HepG2 (cell line): Measurements from ENCODE around the gene RPTOR. TPM values are rescaled to one million over a fixed set of nuclear protein-coding genes. Genes with fewer than 3 reads are reported as not detected.

Experiments used
- ATAC-seq: fragments of 200-7000 bp; cut with Tn5 transposase; 3 replicates; pipeline ENCODE4 v1.9.1; 2020; ENCODE audit warnings: mild to moderate bottlenecking, moderate library complexity
- BruUV-seq: library from RNA; stranded (reverse); fragments of 400-500 nt; replicated peaks from 2 replicates; lab custom pipeline; 2021; lab: Mats Ljungman, UMichigan
- CTCF ChIA-PET: fragments of 300-600 bp; formaldehyde crosslinking; extraction: SDS; loops from one replicate; lab custom pipeline; 2021; ENCODE audit warnings: low total read pairs, inconsistent platforms, low intra/inter-chr PET ratio; lab: Yijun Ruan, JAX
- POLR2A ChIA-PET: fragments of 350-600 bp; sonication (Branson Sonifier 250); formaldehyde crosslinking; loops from one replicate; lab custom pipeline; 2020; ENCODE audit warnings: antibody characterized with exemption, inconsistent platforms; lab: Yijun Ruan, JAX
- DNase-seq: peaks from one replicate; pipeline ENCODE4 v3.0.0-alpha.2; 2015; ENCODE audit warnings: low spot score
- FAIRE-seq: peaks from 3 replicates; lab custom pipeline; 2011; peaks lifted over from hg19 to GRCh38; lab: Jason Lieb, UNC
- H2AFZ ChIP-seq: one replicate; pipeline ENCODE4 v1.6.1; 2011; ENCODE audit warnings: low read length, inconsistent platforms
- H3K27ac ChIP-seq: fragments of 300-600 bp; 3 replicates; pipeline ENCODE4 v1.8.0; 2011; ENCODE audit warnings: mixed run types, mild to moderate bottlenecking, mixed read lengths, low read length, inconsistent platforms; ENCODE audit not compliant: insufficient read depth; ENCODE audit errors: extremely low read length
- H3K27me3 ChIP-seq, 2 experiments: fragments of 200-600 bp in 1 of 2; 2 replicates in 1 of 2; 3 replicates in 1 of 2; pipeline versions ENCODE4 v1.6.0 to v1.8.0; 2011; ENCODE audit warnings: low read length in 2 of 2, mild to moderate bottlenecking in 2 of 2, moderate library complexity in 2 of 2, inconsistent platforms in 1 of 2; ENCODE audit not compliant: insufficient read depth in 2 of 2, control insufficient read depth in 1 of 2
- H3K36me3 ChIP-seq, 2 experiments: fragments of 200-600 bp in 1 of 2; replicated peaks in 1 of 2; 2 replicates in 1 of 2; 3 replicates in 1 of 2; pipeline versions ENCODE4 v1.5.1 to v1.8.0; 2011; ENCODE audit warnings: low read length in 2 of 2, inconsistent platforms in 1 of 2; ENCODE audit not compliant: insufficient read depth in 2 of 2, control insufficient read depth in 1 of 2
- H3K4me1 ChIP-seq: 2 replicates; pipeline ENCODE4 v1.5.1; 2012; ENCODE audit warnings: low read length, inconsistent platforms; ENCODE audit not compliant: insufficient read depth
- H3K4me2 ChIP-seq: 2 replicates; pipeline ENCODE4 v1.6.0; 2011; ENCODE audit warnings: low read depth, low read length, inconsistent platforms
- H3K4me3 ChIP-seq, 3 experiments: fragments of 200-600 bp in 1 of 3; sonication (generic), shearing (Covaris generic) in 1 of 3; replicated peaks in 1 of 3; 2 replicates each; pipeline ENCODE4 v1.5.1; 2011 to 2016; ENCODE audit warnings: low read length in 3 of 3, inconsistent platforms in 2 of 3, low read depth in 2 of 3, mild to moderate bottlenecking in 2 of 3, control low read depth in 1 of 3, mixed read lengths in 1 of 3; ENCODE audit not compliant: insufficient read depth in 1 of 3
- H3K79me2 ChIP-seq: one replicate; pipeline ENCODE4 v1.6.1; 2011; ENCODE audit warnings: low read length, inconsistent platforms; ENCODE audit not compliant: insufficient read depth
- H3K9ac ChIP-seq: 2 replicates; pipeline ENCODE4 v1.6.0; 2011; ENCODE audit warnings: mild to moderate bottlenecking, low read depth, low read length, inconsistent platforms; ENCODE audit not compliant: insufficient read depth
- H3K9me3 ChIP-seq: 2 replicates; pipeline ENCODE4 v1.5.1; 2012; ENCODE audit warnings: mild to moderate bottlenecking, low read length
- H4K20me1 ChIP-seq: 2 replicates; pipeline ENCODE4 v1.6.0; 2011; ENCODE audit warnings: inconsistent platforms, mild to moderate bottlenecking, low read length, moderate library complexity; ENCODE audit not compliant: insufficient read depth
- CREM ChIP-seq, 2 experiments: sonication (generic) in 1 of 2; formaldehyde crosslinking in 1 of 2; IDR thresholded peaks; 2 replicates each; pipeline versions ENCODE4 v1.4.0 to v1.6.1; 2016 to 2020; ENCODE audit warnings: antibody characterized with exemption in 1 of 2, mild to moderate bottlenecking in 1 of 2, missing genetic modification reagents in 1 of 2
- ERF ChIP-seq: IDR thresholded peaks from 2 replicates; pipeline ENCODE4 v1.6.1; 2018; ENCODE audit warnings: missing biosample characterization, missing genetic modification reagents
- MEIS2 ChIP-seq: sonication (generic); formaldehyde crosslinking; IDR thresholded peaks from 2 replicates; pipeline ENCODE4 v1.9.0; 2021; ENCODE audit warnings: mild to moderate bottlenecking, missing genetic modification reagents
- NFE2L1 ChIP-seq: sonication (generic); formaldehyde crosslinking; IDR thresholded peaks from 2 replicates; pipeline ENCODE4 v1.4.0; 2020; ENCODE audit warnings: missing genetic modification reagents, mild to moderate bottlenecking, borderline replicate concordance
- PHF8 ChIP-seq: sonication (generic); formaldehyde crosslinking; IDR thresholded peaks from 2 replicates; pipeline ENCODE4 v1.5.0; 2020; ENCODE audit warnings: missing genetic modification reagents
- ZKSCAN5 ChIP-seq: sonication (generic); formaldehyde crosslinking; IDR thresholded peaks from 2 replicates; pipeline ENCODE4 v1.5.1; 2020; ENCODE audit warnings: mild to moderate bottlenecking, missing genetic modification reagents
- ZNF260 ChIP-seq: sonication (generic); formaldehyde crosslinking; IDR thresholded peaks from 2 replicates; pipeline ENCODE4 v1.4.0; 2020; ENCODE audit warnings: missing genetic modification reagents, low read depth, mild to moderate bottlenecking, borderline replicate concordance
- ZNF589 ChIP-seq: sonication (generic); formaldehyde crosslinking; conservative IDR thresholded peaks from 2 replicates; pipeline ENCODE4 v1.8.0; 2022; ENCODE audit warnings: mild to moderate bottlenecking, moderate library complexity, missing genetic modification reagents
- WGBS: methylation state at CpG from one replicate; pipeline ENCODE4 v1.1.6; 2017; ENCODE audit warnings: low lambda C conversion rate; 5-methylcytosine and 5-hydroxymethylcytosine counted together
- in situ Hi-C: cut with HindIII; loops from 2 replicates; pipeline ENCODE4 v1.10.0; 2017; ENCODE audit warnings: low pct_unique_long_range_greater_than_20kb; ENCODE audit not compliant: extremely low pct_ligation_motif_present
- intact Hi-C: fragments of 100-400 bp; cut with micrococcal nuclease; formaldehyde crosslinking; loops from one replicate; pipeline ENCODE4 v1.10.0; 2022; ENCODE audit not compliant: unreplicated experiment
- polyA plus RNA-seq, 8 experiments: library from polyadenylated mRNA; depleted of rRNA in 3 of 8; stranded (reverse) in 7 of 8; unstranded in 1 of 8; fragments of >200 nt; fragmentation: Illumina TruSeq in 4 of 8; extraction: Trizol in 4 of 8; gene quantifications; 2 replicates each; pipeline versions ENCODE4 v1.2.1 to v1.2.3, GENCODE V29; 2011 to 2016; ENCODE audit warnings: low read depth in 4 of 8, missing spikeins in 1 of 8, mixed read lengths in 1 of 8; ENCODE audit not compliant: insufficient read depth in 1 of 8
- total RNA-seq, 5 experiments: library from RNA; depleted of rRNA; stranded (reverse); fragments of >200 nt; fragmentation: Illumina TruSeq; extraction: Trizol; gene quantifications; 2 replicates each; pipeline ENCODE4 v1.2.3, GENCODE V29; 2016; ENCODE audit warnings: low read depth in 1 of 5
- TF ChIP-seq, protein P1 (sequence below): IDR thresholded peaks from 2 replicates; pipeline ENCODE4 v1.6.1; 2016
- TF ChIP-seq, protein P2 (sequence below): IDR thresholded peaks from 2 replicates; pipeline ENCODE4 v1.6.1; 2016; ENCODE audit warnings: low read depth, borderline replicate concordance

The RPTOR gene
- total and polyA plus RNA-seq, 2 of the 13 experiments (the other 11 are each of a cell fraction or from before 2014, with no cell fraction given), result 6.6 to 25.3 TPM

DNA sequence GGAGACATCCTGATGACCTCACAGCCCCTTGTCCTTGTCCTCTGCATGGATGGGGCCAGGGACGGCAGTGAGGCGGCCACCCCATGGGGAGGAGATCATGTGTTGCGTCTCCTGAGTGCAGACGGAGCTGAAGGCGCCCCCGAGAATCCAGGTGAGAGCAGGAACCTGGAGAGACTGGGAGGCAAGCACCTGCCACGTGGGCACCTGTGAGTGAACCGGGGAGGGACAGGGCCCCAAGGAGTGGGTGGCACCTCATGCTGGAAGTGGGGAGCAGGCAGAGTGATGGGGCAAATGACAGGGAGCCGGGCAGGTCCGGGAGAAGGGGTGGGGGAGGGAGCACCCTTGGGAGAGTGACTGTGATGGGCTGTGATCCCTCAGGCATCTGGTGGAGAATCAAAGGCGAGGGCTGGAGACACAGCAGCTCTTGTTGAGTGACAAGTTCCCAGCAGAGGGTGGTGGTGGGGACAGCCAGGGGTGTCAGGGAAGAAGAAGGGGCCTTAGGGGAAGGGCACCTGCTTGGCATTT is 272.7 kb downstream of the RPTOR start:
- Histone ChIP-seq H3K4me3 (no peak overlapping the region), H3K4me1 (peaks cover 8% of the 10 kb centered on the region; the same call in 1 of the 2 replicates), H3K9ac (no peak overlapping the region), H3K79me2 (no peaks in the 10 kb centered on the region), H3K36me3 (peaks cover 10 to 22% of the 10 kb centered on the region in 2 experiments; a peak in 4 of 5 replicates), H2AFZ (no peak overlapping the region), H3K4me2 (no peak overlapping the region), H3K27ac (no peak overlapping the region), H3K9me3 (no peaks in the 10 kb centered on the region), H3K27me3 (no peaks in the 10 kb centered on the region), H4K20me1 (peaks cover 3% of the 10 kb centered on the region; the same call in 1 of the 2 replicates)
- intact Hi-C loops, result no loop called here
- in situ Hi-C loops, result no loop called here
- WGBS, result 97% methylated on average over 11 of the region's 11 CpGs
- TF ChIP-seq ZNF589 (CRISPR knock-in tag) (no peak), ERF (CRISPR knock-in tag) (no peak), MEIS2 (CRISPR knock-in tag) (no peak), CREM (IDR thresholded peaks at IDR 0.05) (no peak), CREM (CRISPR knock-in tag; IDR thresholded peaks at IDR 0.05) (no peak), NFE2L1 (CRISPR knock-in tag) (no peak), ZNF260 (no peak), PHF8 (CRISPR knock-in tag) (no peak), ZKSCAN5 (CRISPR knock-in tag) (no peak)
- TF ChIP-seq, protein P1, sequence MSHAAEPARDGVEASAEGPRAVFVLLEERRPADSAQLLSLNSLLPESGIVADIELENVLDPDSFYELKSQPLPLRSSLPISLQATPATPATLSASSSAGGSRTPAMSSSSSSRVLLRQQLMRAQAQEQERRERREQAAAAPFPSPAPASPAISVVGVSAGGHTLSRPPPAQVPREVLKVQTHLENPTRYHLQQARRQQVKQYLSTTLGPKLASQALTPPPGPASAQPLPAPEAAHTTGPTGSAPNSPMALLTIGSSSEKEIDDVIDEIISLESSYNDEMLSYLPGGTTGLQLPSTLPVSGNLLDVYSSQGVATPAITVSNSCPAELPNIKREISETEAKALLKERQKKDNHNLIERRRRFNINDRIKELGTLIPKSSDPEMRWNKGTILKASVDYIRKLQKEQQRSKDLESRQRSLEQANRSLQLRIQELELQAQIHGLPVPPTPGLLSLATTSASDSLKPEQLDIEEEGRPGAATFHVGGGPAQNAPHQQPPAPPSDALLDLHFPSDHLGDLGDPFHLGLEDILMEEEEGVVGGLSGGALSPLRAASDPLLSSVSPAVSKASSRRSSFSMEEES (CRISPR knock-in tag), result no peak
- TF ChIP-seq, protein P2, sequence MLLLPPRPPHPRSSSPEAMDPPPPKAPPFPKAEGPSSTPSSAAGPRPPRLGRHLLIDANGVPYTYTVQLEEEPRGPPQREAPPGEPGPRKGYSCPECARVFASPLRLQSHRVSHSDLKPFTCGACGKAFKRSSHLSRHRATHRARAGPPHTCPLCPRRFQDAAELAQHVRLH (CRISPR knock-in tag), result no peak
- FAIRE-seq (no peak), DNase-seq (no peak), ATAC-seq (no peak)
- ChIA-PET POLR2A (no interaction called here), CTCF (no interaction called here)
- BruUV-seq, result no TSS peak
